Measurements from ENCODE around the gene MAP7.
"Not testable (repeated sequence)": the region's sequence is repeated elsewhere in the genome, so short reads cannot be mapped to it uniquely, and the experiment has no call there.

The MAP7 gene

GRCh38 chr6:136591617-136592016, 41.4 kb upstream of the MAP7 start:
- H3K27ac ChIP-seq: no peak overlapping the region
- TF ChIP-seq ZFX (IDR thresholded peaks at IDR 0.05): no peak
- TF ChIP-seq CTCF (conservative IDR thresholded peaks at IDR 0.05): no peak

GRCh38 chr6:136590846-136591245, 40.6 kb upstream of the MAP7 start:
- not testable (repeated sequence) for H3K27ac ChIP-seq

DNA sequence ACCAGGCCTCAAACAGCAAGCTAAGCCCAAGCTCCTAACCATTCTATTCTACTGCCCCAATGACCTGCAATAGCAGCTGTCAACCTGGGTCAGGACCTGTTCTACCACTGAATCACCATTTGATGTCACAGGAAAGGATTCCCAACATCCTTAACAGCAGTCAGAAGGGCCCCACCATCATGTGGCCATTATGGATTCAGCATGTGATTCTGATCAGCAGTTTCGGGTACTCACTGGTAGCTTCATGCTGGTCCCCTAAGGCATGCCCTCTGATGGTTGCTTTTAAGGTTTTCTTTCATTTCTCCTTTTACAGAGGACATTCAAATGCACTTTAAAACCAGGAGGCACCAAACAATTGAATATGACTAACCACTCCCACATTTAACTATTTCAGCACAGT, 37.3 kb upstream of the MAP7 start:
- no peak overlapping the region for H3K27ac ChIP-seq

DNA sequence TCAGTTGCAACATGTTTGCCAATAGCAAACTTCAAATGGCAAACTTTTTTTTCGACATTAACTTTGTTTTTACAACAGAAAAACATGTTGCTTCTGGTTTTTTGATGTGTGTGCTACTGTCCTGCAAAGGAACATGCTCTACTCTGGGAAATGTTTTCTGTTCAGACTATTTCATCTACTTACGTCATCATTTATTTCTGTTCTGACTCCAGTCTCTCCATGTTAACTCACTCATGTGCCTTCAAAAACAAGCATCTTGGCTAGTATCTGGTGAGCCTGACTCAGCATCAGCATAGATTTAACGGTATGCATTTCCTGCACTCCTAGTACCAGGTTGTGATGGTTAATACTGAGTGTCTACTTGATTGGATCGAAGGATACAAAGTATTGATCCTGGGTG, 36.1 kb upstream of the MAP7 start:
- TF ChIP-seq ZFX (IDR thresholded peaks at IDR 0.05): no peak
- TF ChIP-seq CTCF (conservative IDR thresholded peaks at IDR 0.05): no peak
- no peak overlapping the region for H3K27ac ChIP-seq

More for the DNA sequence above, 37.3 kb upstream of the MAP7 start:
- TF ChIP-seq CTCF (conservative IDR thresholded peaks at IDR 0.05) (no peak), ZFX (IDR thresholded peaks at IDR 0.05) (no peak)

DNA sequence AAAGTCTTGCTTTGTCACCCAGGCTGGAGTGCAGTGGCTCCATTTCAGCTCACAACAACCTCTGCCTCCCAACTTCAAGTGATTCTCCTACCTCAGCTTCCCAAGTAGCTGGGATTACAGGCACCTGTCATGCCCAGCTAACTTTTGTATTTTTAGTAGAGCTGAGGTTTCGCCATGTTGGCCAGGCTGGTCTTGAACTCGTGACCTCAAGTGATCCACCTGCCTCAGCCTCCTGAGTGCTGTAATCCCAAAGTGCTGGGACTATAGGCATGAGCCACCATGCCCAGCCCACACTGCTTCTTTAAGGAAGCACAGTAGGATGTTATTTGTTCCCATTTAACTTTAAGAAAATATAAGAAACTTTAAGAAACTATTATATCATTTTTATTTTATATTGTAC, 35.3 kb upstream of the MAP7 start:
- not testable (repeated sequence) for H3K27ac ChIP-seq

DNA sequence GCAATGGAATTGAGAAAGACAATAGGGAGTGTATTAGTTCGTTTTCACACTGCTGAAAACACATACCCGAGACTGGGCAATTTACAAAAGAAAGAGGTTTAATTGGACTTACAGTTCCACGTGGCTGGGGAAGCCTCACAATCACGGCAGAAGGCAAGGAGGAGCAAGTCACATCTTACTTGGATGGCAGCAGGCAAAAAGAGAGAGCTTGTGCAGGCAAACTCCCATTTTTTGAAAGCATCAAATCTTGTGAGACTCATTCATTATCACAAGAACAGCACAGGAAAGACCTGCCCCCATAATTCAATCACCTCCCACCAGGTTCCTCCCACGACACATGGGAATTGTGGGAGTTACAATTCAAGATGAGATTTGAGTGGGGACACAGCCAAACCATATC, 34.1 kb upstream of the MAP7 start:
- H3K27ac ChIP-seq: not testable (repeated sequence)

DNA sequence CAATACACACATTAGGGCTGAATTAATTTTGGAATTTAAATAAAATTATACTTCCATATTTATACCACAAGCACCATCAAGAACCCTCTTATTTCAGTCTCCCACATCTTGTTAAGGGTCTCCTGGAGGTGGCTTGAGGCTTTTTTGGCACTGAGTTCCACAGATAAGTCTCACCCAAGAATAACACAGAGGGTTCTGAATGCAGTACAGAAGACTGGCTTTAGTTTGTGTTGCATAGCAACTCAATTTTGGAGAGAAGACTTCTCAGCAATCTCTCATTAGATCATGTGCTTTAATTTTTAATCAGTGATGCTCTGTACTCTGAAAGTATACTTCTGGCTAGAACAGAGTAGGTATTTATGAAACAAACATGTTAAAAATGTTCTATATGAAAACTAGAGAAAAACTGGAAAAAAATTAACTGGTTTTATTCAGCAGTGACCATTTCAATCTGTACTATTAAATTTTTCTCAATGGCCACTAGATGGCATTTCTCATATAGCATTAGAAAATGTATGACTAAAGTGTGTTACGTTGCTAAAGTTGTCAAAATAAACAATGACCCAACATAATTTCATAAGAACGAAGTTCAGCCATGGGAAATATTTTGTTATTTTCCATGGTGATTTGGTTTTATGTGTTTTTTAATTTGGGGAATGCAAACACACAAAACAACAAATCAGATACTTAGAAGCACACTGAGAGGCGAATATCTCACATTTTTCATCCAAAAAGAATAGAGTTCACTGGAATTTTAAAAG, 32.7 kb upstream of the MAP7 start:
- TF ChIP-seq CTCF (conservative IDR thresholded peaks at IDR 0.05): peak; percentile 80
- TF ChIP-seq ZFX (IDR thresholded peaks at IDR 0.05): no peak
- no peak overlapping the region for H3K27ac ChIP-seq

GRCh38 chr6:136579800-136580199, 29.6 kb upstream of the MAP7 start:
- TF ChIP-seq CTCF (conservative IDR thresholded peaks at IDR 0.05): no peak
- TF ChIP-seq ZFX (IDR thresholded peaks at IDR 0.05): no peak

GRCh38 chr6:136576821-136577220, 26.6 kb upstream of the MAP7 start:
- no peak for TF ChIP-seq CTCF (conservative IDR thresholded peaks at IDR 0.05)
- no peak for TF ChIP-seq ZFX (IDR thresholded peaks at IDR 0.05)
- no peak overlapping the region for H3K27ac ChIP-seq

More at GRCh38 chr6:136579800-136580199, 29.6 kb upstream of the MAP7 start:
- no peak overlapping the region for H3K27ac ChIP-seq
